T-helper 2 cell (primary cell): ENCODE measurements around the gene NDUFAF8.
A peak's percentile ranks its signal among the peaks of the same experiment; 100 is the strongest.

ENCODE experiments used
- DNase-seq, 5 experiments: peaks; one replicate each; pipeline versions ENCODE4 v3.0.0 to v3.0.0-alpha.2; 2012 to 2022
- total RNA-seq, 2 donors: gene quantifications; one replicate each; lab custom pipeline; 2026; lab: John Stamatoyannopoulos, UW

NDUFAF8 gene
- 12.6 to 14.7 reads per million in 2 donors for total RNA-seq

DNA sequence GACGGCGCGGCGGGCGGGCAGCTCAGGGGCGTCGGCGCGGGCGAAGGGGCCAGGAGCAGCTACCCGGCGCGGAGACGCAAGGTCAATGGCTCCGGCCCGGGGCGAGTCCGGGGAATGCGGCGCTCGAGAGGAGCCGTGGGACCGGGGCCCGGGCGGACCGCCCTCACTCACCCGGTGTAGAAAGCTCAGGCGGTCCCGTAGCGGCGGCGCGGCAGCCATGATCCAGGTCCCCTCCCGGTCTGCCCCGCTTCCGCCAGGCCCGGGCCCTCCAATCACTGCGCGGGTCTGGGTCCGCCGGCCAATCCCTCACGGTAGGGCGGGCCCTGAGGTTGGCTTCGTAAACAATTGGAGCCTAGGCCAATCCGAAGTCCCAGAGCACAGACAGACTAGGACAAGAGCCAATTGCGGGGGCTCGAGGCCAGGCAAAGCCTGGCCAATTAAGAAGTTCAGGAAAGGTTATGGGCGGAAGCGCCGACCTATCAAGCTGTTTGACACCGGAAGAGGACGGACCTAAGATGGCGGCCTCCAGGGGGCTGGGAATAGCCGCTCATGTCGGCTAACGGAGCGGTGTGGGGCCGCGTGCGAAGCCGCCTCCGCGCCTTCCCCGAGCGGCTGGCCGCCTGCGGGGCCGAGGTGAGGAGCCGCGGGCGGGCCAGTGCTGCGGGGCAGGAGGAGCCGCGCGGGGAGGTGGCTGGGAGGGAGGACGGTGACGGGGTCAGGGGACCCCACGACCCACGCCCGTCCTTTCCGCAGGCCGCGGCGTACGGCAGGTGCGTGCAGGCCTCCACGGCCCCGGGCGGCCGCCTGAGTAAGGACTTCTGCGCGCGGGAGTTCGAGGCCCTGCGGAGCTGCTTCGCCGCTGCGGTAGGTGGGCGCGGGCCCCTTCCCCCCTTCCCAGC, at the start of gene NDUFAF8, which contains the start of gene TEPSIN:
Gene NDUFAF8, plus strand, starts transcription at position 504 of the 899 bp plus-strand sequence. Its CDS starts 46 bp downstream, at position 550.
Gene TEPSIN, minus strand, starts transcription at position 241 of the 899 bp plus-strand sequence. Its CDS starts 22 bp downstream, at position 219.
- peak; percentile 89 to 99 (median 94) for DNase-seq

- DNase-seq: no peak
These were observed 49.2 kb upstream of the NDUFAF8 start for GRCh38 chr17:81189670-81190530.

- DNase-seq: no peak
These were observed 48.5 kb upstream of the NDUFAF8 start for GRCh38 chr17:81190591-81190990.

DNA sequence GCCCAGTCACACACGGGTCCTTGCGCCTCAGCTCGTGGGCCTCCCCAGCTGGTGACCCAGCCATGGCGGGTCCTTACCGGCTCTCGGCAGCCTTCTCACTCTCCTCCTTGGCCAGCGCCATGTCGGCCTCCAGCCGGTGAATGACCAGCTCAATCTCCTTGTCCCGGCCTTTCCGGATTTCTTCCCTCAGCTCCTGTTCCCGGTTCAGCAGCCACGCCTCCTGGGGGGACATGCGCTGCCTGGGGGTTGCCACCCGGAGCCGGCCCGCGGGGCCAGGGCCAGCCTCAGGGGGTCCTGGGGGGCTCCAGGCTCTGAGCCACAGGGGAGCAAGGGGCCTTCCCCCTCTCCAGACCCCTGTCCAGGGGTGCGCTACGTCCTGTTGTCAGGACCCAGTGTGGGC, 48.0 kb upstream of the NDUFAF8 start:
- no peak for DNase-seq

DNA sequence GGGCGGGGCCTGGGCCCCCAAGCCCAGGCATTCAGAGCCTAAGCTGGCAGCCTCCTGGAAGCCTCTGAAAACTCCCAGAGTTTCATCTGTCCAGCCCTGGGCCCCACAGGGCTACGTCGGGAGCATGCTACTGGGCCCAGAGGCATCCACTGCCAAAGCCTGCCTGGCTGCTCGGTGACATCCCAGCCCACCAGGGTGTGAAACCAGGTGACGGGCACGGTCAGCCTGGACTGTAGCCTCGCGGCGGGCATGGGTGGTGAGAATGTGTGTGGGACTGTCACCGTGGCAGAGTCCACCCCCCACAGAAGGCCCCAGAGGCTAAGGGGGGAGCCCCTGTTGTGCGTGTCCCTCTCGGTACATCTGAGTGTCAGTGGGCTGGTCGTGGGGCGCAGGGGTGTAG, 47.5 kb upstream of the NDUFAF8 start:
- no peak for DNase-seq

DNA sequence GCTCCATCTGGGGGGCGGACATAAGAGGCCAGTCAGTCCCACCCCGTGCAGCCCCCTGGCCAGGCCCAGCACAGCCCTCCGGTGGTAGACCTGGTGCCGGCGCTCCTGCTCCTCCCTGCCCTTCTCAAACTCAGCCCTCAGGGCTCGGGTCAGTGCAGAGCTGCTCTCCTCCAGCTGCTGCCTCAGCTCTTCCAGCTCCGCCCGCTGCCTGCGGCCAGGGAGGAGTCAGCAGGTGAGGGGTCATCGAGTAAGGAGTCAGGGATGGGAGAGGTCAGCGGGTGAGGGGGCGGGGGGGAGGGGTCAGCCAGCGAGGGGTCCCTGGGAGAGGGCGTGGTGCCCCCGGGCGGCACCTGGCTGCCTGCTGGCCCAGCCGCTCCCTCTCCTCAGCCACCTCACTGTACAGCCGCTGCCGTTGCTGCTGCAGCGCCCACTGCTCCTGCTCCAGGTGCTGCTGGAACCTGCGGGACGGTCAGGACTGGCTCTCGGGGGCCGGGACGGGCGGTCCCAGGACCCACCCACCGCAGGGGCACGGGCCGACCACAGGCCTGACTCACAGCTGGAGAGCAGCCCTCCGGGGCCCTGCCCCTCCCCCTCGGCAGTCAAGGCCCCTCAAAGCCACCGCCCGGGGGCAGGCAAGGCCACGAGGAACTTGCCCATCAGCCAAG, 46.6 kb upstream of the NDUFAF8 start:
- DNase-seq: no peak

GRCh38 chr17:81193051-81193410, 46.1 kb upstream of the NDUFAF8 start:
- no peak for DNase-seq

- no peak for DNase-seq
These were observed 45.5 kb upstream of the NDUFAF8 start for GRCh38 chr17:81193470-81194224.

GRCh38 chr17:81194225-81194760, 44.8 kb upstream of the NDUFAF8 start:
- no peak for DNase-seq

GRCh38 chr17:81194941-81195901, 43.9 kb upstream of the NDUFAF8 start:
- DNase-seq: no peak

- DNase-seq: no peak
These were observed 43.1 kb upstream of the NDUFAF8 start for GRCh38 chr17:81195941-81196495.

DNA sequence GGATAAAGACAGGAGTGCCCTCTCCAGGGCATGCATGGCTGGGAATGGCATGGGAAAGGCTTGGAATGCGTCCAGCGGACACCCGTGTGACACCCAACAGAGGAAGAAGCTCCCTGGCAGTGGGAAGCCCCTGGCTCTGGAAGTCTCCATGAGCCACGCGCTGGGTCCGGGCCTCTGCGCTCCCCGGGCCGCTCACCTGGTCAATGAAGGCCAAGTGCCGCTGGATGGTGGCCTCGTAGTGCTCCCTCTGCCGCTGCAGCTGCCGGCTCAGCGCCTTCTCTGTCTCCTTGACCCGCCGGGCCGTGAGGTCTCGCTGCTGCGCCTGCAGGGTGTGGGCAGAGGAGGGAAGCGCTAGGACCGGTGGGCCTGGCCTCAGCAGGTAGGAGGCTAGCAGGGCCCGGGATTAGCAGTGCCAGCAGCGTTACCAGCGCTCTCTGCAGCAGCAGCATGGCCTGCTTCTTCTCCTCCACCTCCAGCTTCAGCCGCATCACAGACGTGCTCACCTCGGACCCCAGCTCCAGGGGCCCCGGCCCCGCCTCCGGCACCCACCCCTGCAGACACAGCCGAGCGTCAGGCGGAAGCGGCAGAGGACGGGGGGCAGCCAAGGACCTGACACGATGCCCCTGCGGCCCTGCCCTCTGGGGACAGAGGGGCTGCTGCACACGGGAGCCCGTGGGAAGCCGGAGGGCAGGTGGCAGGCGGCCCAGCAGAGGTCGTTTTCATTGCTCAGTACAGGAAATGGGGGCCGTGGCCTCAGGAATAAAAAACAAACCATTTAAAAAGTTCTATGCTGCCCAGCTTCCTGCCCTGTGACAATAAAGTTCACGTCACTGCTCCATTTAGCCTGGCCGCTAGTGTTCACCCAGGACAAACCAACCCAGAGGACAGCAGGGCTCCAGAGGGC, 42.4 kb upstream of the NDUFAF8 start:
- no peak for DNase-seq

DNA sequence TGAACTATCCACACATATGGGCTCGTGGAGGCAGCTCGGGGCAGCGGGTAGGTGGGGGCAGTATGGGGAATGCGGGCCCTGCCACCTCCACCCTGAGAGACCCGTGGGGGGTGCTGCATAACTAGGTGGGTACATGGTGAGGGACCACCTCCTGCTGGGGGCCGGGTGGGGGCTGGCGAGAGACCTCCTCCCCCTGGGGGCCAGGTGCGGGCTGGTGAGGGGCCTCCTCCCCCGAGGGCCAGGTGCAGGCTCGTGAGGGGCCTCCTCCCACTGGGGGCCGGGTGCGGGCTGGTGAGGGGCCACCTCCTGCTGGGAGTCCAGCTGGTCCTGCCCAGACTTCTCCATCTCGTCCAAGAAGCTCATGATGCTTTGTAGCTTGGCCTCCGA, 41.7 kb upstream of the NDUFAF8 start:
- no peak for DNase-seq

- DNase-seq: no peak
These were observed 41.2 kb upstream of the NDUFAF8 start for GRCh38 chr17:81197831-81198490.

DNA sequence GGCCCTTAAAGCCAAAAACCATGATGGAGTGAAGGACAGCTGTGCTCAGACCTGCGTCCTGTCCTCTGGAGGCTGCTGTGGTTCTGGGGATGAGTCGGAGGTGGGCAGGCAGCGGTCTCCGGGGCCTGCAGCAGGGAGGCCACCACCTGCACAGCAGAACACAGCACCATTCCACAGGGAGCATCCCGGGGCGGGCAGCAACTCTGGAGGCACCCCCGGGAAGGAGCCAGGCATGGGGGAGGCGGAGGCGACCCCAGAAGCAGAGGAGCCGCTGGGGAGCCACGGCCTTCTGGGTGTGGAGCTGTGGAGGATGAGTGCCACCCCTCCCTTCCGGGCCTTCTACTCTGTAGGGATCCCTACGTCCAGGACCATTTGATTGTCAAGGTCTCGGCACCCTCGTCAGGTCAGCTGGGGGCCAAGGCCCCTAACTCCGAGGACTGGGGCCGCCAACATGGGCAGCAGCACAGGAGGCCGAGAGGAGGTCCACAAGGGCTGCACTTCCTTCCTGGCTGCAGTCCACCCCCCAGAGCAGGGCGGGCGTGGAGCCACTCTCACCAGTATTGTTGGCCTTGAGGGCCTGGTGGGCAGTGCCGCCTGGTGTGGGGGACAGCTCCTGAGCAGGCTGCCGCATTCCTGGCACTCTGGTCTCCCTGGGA, 40.2 kb upstream of the NDUFAF8 start:
- DNase-seq: no peak

GRCh38 chr17:81199482-81199830, 39.7 kb upstream of the NDUFAF8 start:
- no peak for DNase-seq

DNA sequence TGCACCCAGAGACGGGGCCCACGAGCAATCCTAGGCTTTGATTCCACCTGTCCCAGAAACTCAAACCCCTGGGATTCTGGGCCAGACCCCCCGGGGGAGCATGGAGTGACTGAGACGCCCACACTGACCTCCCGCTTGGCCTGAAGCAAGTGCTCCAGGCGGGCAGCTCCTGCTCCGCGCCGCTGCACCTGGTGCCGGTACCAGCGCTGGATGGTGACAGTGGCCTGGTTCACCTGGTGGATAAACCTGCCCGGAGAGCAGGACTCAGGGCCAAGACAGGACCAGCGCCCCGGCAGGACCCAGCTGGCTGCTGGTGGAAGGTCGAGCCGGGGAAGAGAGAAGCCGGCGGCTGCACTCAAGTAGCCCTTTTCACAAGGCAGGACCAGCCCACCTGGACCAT, 38.9 kb upstream of the NDUFAF8 start:
- DNase-seq: no peak
